Activated CD8-positive, alpha-beta T cell treated with anti-CD3 and anti-CD28 coated beads for 36 hours (primary cell): ENCODE measurements around the gene SBDS. TPM values are rescaled to one million over a fixed set of nuclear protein-coding genes. Genes with fewer than 3 reads are reported as not detected.
"Not testable (repeated sequence)": the region's sequence is repeated elsewhere in the genome, so short reads cannot be mapped to it uniquely, and the experiment has no call there.

Source experiments
- ATAC-seq: fragments of 200-7000 bp; cut with Tn5 transposase; one replicate; pipeline ENCODE4 v1.10.0; 2021; ENCODE audit warnings: mild to moderate bottlenecking, moderate library complexity
- CTCF ChIA-PET: fragments of 350-600 bp; sonication (Branson Sonifier 250); formaldehyde crosslinking; loops from one replicate; lab custom pipeline; 2021; ENCODE audit warnings: antibody characterized with exemption; lab: Charles Lee
- POLR2A ChIA-PET: fragments of 350-600 bp; sonication (Branson Sonifier 250); formaldehyde crosslinking; loops from one replicate; lab custom pipeline; 2021; ENCODE audit warnings: antibody characterized with exemption; lab: Charles Lee
- DNase-seq: peaks from one replicate; pipeline ENCODE4 v3.0.0-alpha.2; 2020
- H3K27ac Mint-ChIP-seq: one replicate; pipeline ENCODE4 v1.8.0; 2021; ENCODE audit warnings: mild to moderate bottlenecking, mixed read lengths
- H3K27me3 Mint-ChIP-seq: one replicate; pipeline ENCODE4 v1.8.0; 2021; ENCODE audit warnings: mixed read lengths
- H3K36me3 Mint-ChIP-seq: one replicate; pipeline ENCODE4 v1.8.0; 2021; ENCODE audit warnings: low read depth, mixed read lengths
- H3K4me1 Mint-ChIP-seq: one replicate; pipeline ENCODE4 v1.8.0; 2021; ENCODE audit warnings: low read depth, mixed read lengths
- H3K4me3 Mint-ChIP-seq: one replicate; pipeline ENCODE4 v1.8.0; 2021; ENCODE audit warnings: mild to moderate bottlenecking, moderate library complexity, mixed read lengths
- H3K9me3 Mint-ChIP-seq: one replicate; pipeline ENCODE4 v1.8.0; 2021; ENCODE audit warnings: mixed read lengths
- CTCF ChIP-seq: fragments of 200-600 bp; IDR thresholded peaks from one replicate; pipeline ENCODE4 v1.8.0; 2022; ENCODE audit warnings: antibody characterized with exemption, mild to moderate bottlenecking
- intact Hi-C: fragments of 100-400 bp; cut with micrococcal nuclease; formaldehyde crosslinking; loops from one replicate; pipeline ENCODE4 v1.10.0; 2022
- total RNA-seq, 2 experiments: library from RNA; stranded (reverse); gene quantifications; one replicate each; pipeline ENCODE4 v1.2.3, GENCODE V29; 2021

SBDS gene
- total RNA-seq, 2 experiments from 2014 or later, result 63.7 to 63.9 TPM

- no peaks in the 10 kb centered on the region for H3K4me1 Mint-ChIP-seq
- POLR2A ChIA-PET, result no interaction called here
- no peak overlapping the region for H3K4me3 Mint-ChIP-seq
- ATAC-seq, result no peak
- intact Hi-C loops, result no loop called here
- no peaks in the 10 kb centered on the region for H3K9me3 Mint-ChIP-seq
- H3K27me3 Mint-ChIP-seq, result no peaks in the 10 kb centered on the region
- no peak for DNase-seq
- H3K36me3 Mint-ChIP-seq, result peaks cover 35% of the 10 kb centered on the region
- H3K27ac Mint-ChIP-seq, result no peak overlapping the region
- CTCF ChIA-PET, result interaction anchor here (1.7 kb wide), 1 partner anchor 18 kb away, joined by 4 read pairs; no protein-coding TSS in a partner anchor
- TF ChIP-seq CTCF, result no peak
Measured at GRCh38 chr7:67022511-67022910, 27.1 kb upstream of the SBDS start.

GRCh38 chr7:67021260-67021659 lies 25.9 kb upstream of the SBDS start:
- Mint-ChIP-seq H3K4me1 (no peaks in the 10 kb centered on the region), H3K27ac (no peak overlapping the region), H3K36me3 (peaks cover 32% of the 10 kb centered on the region), H3K27me3 (no peaks in the 10 kb centered on the region), H3K9me3 (no peaks in the 10 kb centered on the region), H3K4me3 (no peak overlapping the region)
- CTCF ChIA-PET, result no interaction called here
- TF ChIP-seq CTCF, result no peak
- DNase-seq, result no peak
- ATAC-seq, result no peak
- POLR2A ChIA-PET, result no interaction called here
- intact Hi-C loops, result no loop called here

GRCh38 chr7:67019562-67020390 lies 24.4 kb upstream of the SBDS start:
- ChIA-PET CTCF (interaction anchor here (0.6 kb wide), 1 partner anchor 104 kb away, joined by 3 read pairs; no protein-coding TSS in a partner anchor), POLR2A (no interaction called here)
- DNase-seq, result peak; percentile 11
- Mint-ChIP-seq H3K36me3 (peaks cover 31% of the 10 kb centered on the region), H3K4me1 (no peaks in the 10 kb centered on the region), H3K27me3 (no peaks in the 10 kb centered on the region), H3K9me3 (no peaks in the 10 kb centered on the region), H3K27ac (peak overlapping the region; percentile 43), H3K4me3 (no peak overlapping the region)
- peak; percentile 77 for ATAC-seq
- intact Hi-C loops, result no loop called here
- TF ChIP-seq CTCF, result no peak

- no peak overlapping the region for H3K4me3 Mint-ChIP-seq
- POLR2A ChIA-PET, result no interaction called here
- ATAC-seq (no peak), DNase-seq (no peak)
- no peaks in the 10 kb centered on the region for H3K9me3 Mint-ChIP-seq
- H3K36me3 Mint-ChIP-seq, result peaks cover 34% of the 10 kb centered on the region
- no peak overlapping the region for H3K27ac Mint-ChIP-seq
- intact Hi-C loops, result no loop called here
- CTCF ChIA-PET, result interaction anchor here (0.6 kb wide), 1 partner anchor 103 kb away, joined by 3 read pairs; no protein-coding TSS in a partner anchor
- TF ChIP-seq CTCF, result no peak
- no peaks in the 10 kb centered on the region for H3K27me3 Mint-ChIP-seq
- no peaks in the 10 kb centered on the region for H3K4me1 Mint-ChIP-seq
Measured at GRCh38 chr7:67018940-67019339, 23.6 kb upstream of the SBDS start.

- CTCF ChIA-PET, H3K4me3 Mint-ChIP-seq, DNase-seq, POLR2A ChIA-PET, H3K9me3 Mint-ChIP-seq, H3K4me1 Mint-ChIP-seq, H3K27ac Mint-ChIP-seq, H3K27me3 Mint-ChIP-seq, ATAC-seq, intact Hi-C loops: not testable (repeated sequence)
- H3K36me3 Mint-ChIP-seq, result peaks cover 37% of the 10 kb centered on the region
Measured at GRCh38 chr7:67017971-67018370, 22.6 kb upstream of the SBDS start.

GRCh38 chr7:67014076-67014622 lies 18.8 kb upstream of the SBDS start:
- H3K9me3 Mint-ChIP-seq, H3K27ac Mint-ChIP-seq, intact Hi-C loops, H3K4me3 Mint-ChIP-seq, ATAC-seq, H3K4me1 Mint-ChIP-seq, POLR2A ChIA-PET, H3K27me3 Mint-ChIP-seq, DNase-seq: not testable (repeated sequence)
- peaks cover 24% of the 10 kb centered on the region for H3K36me3 Mint-ChIP-seq
- CTCF ChIA-PET, result interaction anchor here (0.9 kb wide), 1 partner anchor 26 kb away, joined by 3 read pairs; no protein-coding TSS in a partner anchor

GRCh38 chr7:67009677-67010076 lies 14.3 kb upstream of the SBDS start:
- H3K4me3 Mint-ChIP-seq, POLR2A ChIA-PET, H3K27ac Mint-ChIP-seq, H3K27me3 Mint-ChIP-seq, CTCF ChIA-PET, DNase-seq, intact Hi-C loops, H3K9me3 Mint-ChIP-seq, ATAC-seq, H3K4me1 Mint-ChIP-seq: not testable (repeated sequence)
- H3K36me3 Mint-ChIP-seq, result peaks cover 33% of the 10 kb centered on the region
